Measurements from ENCODE around the gene RFX6.

DNA sequence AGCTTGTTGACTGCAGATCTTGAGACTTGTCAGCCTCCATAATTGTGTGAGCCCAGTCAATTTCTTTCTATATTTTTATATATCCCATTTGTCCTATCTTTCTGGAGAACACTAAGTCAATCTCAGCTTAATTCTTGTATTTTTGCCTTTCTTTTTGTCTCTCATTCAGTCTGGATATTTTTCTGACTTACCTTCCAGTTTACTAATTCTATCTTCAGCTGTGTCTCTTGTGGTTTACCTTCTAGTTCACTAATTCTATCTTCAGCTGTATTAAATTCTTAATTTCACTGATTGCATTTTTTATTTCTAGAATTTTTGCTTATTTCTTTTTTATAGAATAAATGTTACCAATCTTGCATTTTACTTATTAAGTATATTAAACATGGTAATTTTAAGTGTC is 17.8 kb upstream of the RFX6 start:
- no peak for TF ChIP-seq POLR2A (IDR thresholded peaks at IDR 0.05)
- TF ChIP-seq CTCF (IDR thresholded peaks at IDR 0.05 in 8 of 11, conservative IDR thresholded peaks at IDR 0.05 in 3 of 11): no peak

Data from spleen (tissue), 7 donors.